Stimulated activated naive CD8-positive, alpha-beta T cell treated with anti-CD3 and anti-CD28 coated beads, Interleukin-15, Interleukin-2, amounts not matched to agents 100 ng/mL and 50 ng/mL, for 24 hours (primary cell): ENCODE data around the gene SERPINB12.

Experiments used
- H3K27ac Mint-ChIP-seq: one replicate; pipeline ENCODE4 v1.8.0; 2021; ENCODE audit warnings: mild to moderate bottlenecking, mixed read lengths
- H3K27me3 Mint-ChIP-seq: one replicate; pipeline ENCODE4 v1.8.0; 2021; ENCODE audit warnings: mixed read lengths
- H3K36me3 Mint-ChIP-seq: one replicate; pipeline ENCODE4 v1.8.0; 2021; ENCODE audit warnings: low read depth, mixed read lengths
- H3K4me1 Mint-ChIP-seq: one replicate; pipeline ENCODE4 v1.8.0; 2021; ENCODE audit warnings: low read depth, mixed read lengths
- H3K4me3 Mint-ChIP-seq: one replicate; pipeline ENCODE4 v1.8.0; 2021; ENCODE audit warnings: mild to moderate bottlenecking, mixed read lengths
- H3K9me3 Mint-ChIP-seq: one replicate; pipeline ENCODE4 v1.8.0; 2021; ENCODE audit warnings: mixed read lengths

The SERPINB12 gene

GRCh38 chr18:63528863-63529492 lies 13.2 kb upstream of the SERPINB12 start:
- no peak overlapping the region for H3K4me3 Mint-ChIP-seq
- H3K27me3 Mint-ChIP-seq, result peaks cover 12% of the 10 kb centered on the region

GRCh38 chr18:63532471-63532870 lies 9.7 kb upstream of the SERPINB12 start:
- no peaks in the 10 kb centered on the region for H3K4me1 Mint-ChIP-seq
- H3K9me3 Mint-ChIP-seq, result no peaks in the 10 kb centered on the region
- no peak overlapping the region for H3K4me3 Mint-ChIP-seq
- H3K36me3 Mint-ChIP-seq, result no peaks in the 10 kb centered on the region
- peaks cover 20% of the 10 kb centered on the region for H3K27me3 Mint-ChIP-seq
- H3K27ac Mint-ChIP-seq, result no peak overlapping the region

More at GRCh38 chr18:63528863-63529492, 13.2 kb upstream of the SERPINB12 start:
- Mint-ChIP-seq H3K9me3 (no peaks in the 10 kb centered on the region), H3K4me1 (no peaks in the 10 kb centered on the region), H3K36me3 (no peaks in the 10 kb centered on the region), H3K27ac (no peak overlapping the region)

DNA sequence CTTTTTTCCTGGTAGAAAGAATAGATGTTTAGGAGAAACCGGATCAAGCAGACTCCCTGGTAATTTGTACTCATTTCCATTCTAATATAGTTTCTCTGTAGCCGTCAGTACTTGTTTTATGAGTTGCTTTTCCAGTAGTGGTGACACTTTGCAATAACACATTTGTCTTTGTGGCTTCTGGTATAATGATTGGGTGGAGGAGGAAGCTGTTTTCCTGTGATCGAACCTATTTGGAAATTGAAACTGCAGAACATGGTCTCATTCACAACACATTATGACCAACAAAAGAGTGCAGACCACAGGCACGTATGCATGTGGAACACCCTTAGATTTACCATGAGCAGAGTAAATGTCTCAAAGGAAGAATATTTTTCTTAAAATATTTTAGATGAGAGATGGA lies 7.6 kb upstream of the SERPINB12 start:
- no peak overlapping the region for H3K4me3 Mint-ChIP-seq

DNA sequence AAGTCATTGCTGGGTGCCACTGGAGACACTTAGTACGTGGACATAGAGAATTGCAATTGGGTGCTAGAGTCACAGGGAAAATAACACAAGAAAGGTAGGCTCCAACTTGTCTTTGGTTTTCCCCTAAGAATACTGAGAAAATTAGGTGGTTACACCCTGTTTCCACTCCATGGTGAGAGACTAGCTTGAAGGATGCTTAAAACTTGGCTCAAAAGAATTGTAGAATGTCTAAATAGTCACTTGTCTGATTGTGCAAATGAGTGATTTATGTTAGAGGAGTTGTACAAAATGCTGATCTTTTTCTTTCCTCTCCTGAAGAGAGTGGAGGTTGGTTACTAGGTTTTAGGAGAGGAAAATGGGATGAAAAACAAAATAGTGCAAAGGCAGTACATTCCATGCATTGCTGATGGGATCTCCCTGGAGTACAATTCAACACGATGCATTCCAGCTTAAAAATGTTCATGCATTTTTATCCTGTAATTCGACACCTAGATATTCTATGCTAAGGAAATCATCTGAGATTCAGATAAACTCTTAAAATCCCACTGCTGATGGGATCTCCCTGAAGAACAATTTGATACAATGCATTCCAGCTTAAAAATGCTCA lies 2.2 kb upstream of the SERPINB12 start:
- H3K36me3 Mint-ChIP-seq, result no peaks in the 10 kb centered on the region
- H3K9me3 Mint-ChIP-seq, result no peaks in the 10 kb centered on the region
- H3K27ac Mint-ChIP-seq, result no peak overlapping the region
- no peak overlapping the region for H3K4me3 Mint-ChIP-seq
- H3K27me3 Mint-ChIP-seq, result peaks cover 20% of the 10 kb centered on the region
- no peaks in the 10 kb centered on the region for H3K4me1 Mint-ChIP-seq

More for the DNA sequence above, 7.6 kb upstream of the SERPINB12 start:
- H3K9me3 Mint-ChIP-seq, result no peaks in the 10 kb centered on the region
- no peaks in the 10 kb centered on the region for H3K4me1 Mint-ChIP-seq
- peaks cover 18% of the 10 kb centered on the region for H3K27me3 Mint-ChIP-seq
- no peak overlapping the region for H3K27ac Mint-ChIP-seq
- no peaks in the 10 kb centered on the region for H3K36me3 Mint-ChIP-seq

DNA sequence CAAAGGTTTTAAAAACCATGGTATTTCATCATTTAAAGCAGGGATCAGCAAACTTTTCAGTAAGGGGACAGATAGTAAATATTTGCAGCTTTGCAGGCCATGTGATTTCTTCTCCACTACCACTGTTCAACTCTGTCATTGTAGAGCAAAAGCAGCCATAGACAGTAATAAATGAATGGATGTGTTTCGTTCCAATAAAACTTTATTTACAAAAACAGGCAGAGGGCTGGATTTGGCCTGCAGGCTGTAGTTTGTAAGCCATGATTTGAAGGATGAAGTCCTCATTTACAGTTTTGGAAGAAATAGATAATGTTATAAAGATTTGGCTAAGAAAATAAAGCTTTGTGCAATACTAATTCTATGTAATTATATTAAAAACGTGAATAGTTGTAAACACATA lies 1.8 kb downstream of the SERPINB12 start:
- H3K27ac Mint-ChIP-seq, result no peak overlapping the region
- H3K27me3 Mint-ChIP-seq, result peaks cover 29% of the 10 kb centered on the region
- no peaks in the 10 kb centered on the region for H3K36me3 Mint-ChIP-seq
- no peaks in the 10 kb centered on the region for H3K9me3 Mint-ChIP-seq
- no peak overlapping the region for H3K4me3 Mint-ChIP-seq
- H3K4me1 Mint-ChIP-seq, result no peaks in the 10 kb centered on the region

- Mint-ChIP-seq H3K9me3 (no peaks in the 10 kb centered on the region), H3K27me3 (peaks cover 26% of the 10 kb centered on the region), H3K4me3 (no peak overlapping the region), H3K36me3 (no peaks in the 10 kb centered on the region), H3K4me1 (no peaks in the 10 kb centered on the region), H3K27ac (no peak overlapping the region)
Observed at GRCh38 chr18:63545000-63545399, 2.8 kb downstream of the SERPINB12 start.

GRCh38 chr18:63550068-63550467 lies 7.9 kb downstream of the SERPINB12 start:
- H3K27ac Mint-ChIP-seq, result no peak overlapping the region
- H3K9me3 Mint-ChIP-seq, result no peaks in the 10 kb centered on the region
- H3K4me1 Mint-ChIP-seq, result no peaks in the 10 kb centered on the region
- peaks cover 16% of the 10 kb centered on the region for H3K27me3 Mint-ChIP-seq
- H3K4me3 Mint-ChIP-seq, result no peak overlapping the region
- H3K36me3 Mint-ChIP-seq, result no peaks in the 10 kb centered on the region

- H3K27me3 Mint-ChIP-seq, result peaks cover 9% of the 10 kb centered on the region
- H3K27ac Mint-ChIP-seq, result no peak overlapping the region
- no peak overlapping the region for H3K4me3 Mint-ChIP-seq
- no peaks in the 10 kb centered on the region for H3K9me3 Mint-ChIP-seq
- no peaks in the 10 kb centered on the region for H3K36me3 Mint-ChIP-seq
- no peaks in the 10 kb centered on the region for H3K4me1 Mint-ChIP-seq
Observed at GRCh38 chr18:63551769-63552168, 9.6 kb downstream of the SERPINB12 start.

GRCh38 chr18:63552581-63552980 lies 10.4 kb downstream of the SERPINB12 start:
- Mint-ChIP-seq H3K27me3 (peaks cover 9% of the 10 kb centered on the region), H3K27ac (no peak overlapping the region), H3K4me1 (no peaks in the 10 kb centered on the region), H3K36me3 (no peaks in the 10 kb centered on the region), H3K4me3 (no peak overlapping the region), H3K9me3 (no peaks in the 10 kb centered on the region)

DNA sequence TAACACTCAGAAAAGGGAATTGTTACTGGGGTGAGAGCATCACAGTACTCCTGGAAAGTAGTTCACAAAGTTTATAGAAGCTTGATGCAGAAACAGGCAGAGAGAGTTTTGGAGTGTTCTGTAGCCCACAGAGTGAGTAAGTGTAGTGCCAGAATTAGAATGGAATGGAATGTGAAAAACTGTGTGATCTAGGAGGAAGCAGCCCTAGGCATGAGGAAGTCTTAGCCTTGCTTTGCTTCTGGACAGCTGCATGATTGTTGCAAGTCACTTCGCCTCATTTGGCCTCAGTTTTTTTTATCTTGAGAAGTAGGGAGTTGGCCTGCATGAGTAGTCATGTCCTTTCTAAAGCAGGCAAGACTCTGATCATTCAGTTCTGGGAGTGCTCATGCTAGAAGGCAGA lies 10.9 kb downstream of the SERPINB12 start:
- peaks cover 5% of the 10 kb centered on the region for H3K27me3 Mint-ChIP-seq
- H3K9me3 Mint-ChIP-seq, result no peaks in the 10 kb centered on the region
- no peaks in the 10 kb centered on the region for H3K36me3 Mint-ChIP-seq
- H3K4me1 Mint-ChIP-seq, result no peaks in the 10 kb centered on the region
- H3K4me3 Mint-ChIP-seq, result no peak overlapping the region
- H3K27ac Mint-ChIP-seq, result no peak overlapping the region

DNA sequence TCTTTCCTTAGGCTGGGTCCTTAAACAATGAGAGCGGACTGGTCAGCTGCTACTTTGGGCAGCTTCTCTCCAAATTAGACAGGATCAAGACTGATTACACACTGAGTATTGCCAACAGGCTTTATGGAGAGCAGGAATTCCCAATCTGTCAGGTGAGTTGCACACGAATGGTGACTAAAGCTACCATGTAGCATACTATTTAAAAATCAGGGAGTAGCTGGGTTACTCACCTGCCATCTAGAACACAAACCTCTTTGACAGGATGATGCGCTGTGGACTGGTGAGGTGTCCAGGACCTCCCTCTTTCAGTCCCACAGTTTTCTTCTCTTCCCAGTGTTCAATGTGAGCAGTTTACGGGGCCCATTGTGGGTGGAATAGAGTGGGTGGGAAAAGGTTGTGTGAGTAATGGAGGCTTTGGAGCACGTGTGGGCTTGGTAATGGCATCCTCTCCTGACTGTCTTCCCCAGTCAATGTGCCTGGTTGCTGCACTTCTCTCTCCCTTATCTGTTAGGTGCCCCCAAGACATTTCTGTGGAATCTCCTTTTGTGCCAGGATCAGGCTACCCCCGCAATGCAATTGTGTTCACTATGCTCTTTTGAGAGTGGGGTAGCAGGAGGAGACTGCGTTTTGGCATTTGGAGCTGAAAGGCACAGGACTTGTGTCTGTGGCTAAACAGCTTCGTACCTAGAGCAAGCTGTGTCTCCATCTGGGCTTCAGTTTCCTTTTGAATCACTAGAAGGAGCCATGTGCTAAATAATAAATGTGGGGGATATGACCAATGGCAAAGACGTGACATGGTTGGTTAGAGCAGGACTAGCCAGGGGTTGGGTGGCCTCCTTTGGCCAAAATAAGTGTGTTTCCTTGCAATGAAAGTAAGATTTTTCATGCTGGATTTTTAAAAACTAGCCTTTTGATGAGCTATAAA lies 17.7 kb downstream of the SERPINB12 start:
- no peaks in the 10 kb centered on the region for H3K4me1 Mint-ChIP-seq
- no peaks in the 10 kb centered on the region for H3K27me3 Mint-ChIP-seq
- no peak overlapping the region for H3K4me3 Mint-ChIP-seq
- H3K36me3 Mint-ChIP-seq, result no peaks in the 10 kb centered on the region
- H3K27ac Mint-ChIP-seq, result no peak overlapping the region
- no peaks in the 10 kb centered on the region for H3K9me3 Mint-ChIP-seq

GRCh38 chr18:63562284-63562683 lies 20.1 kb downstream of the SERPINB12 start:
- no peaks in the 10 kb centered on the region for H3K36me3 Mint-ChIP-seq
- H3K9me3 Mint-ChIP-seq, result no peaks in the 10 kb centered on the region
- H3K27ac Mint-ChIP-seq, result no peak overlapping the region
- H3K27me3 Mint-ChIP-seq, result no peaks in the 10 kb centered on the region
- no peaks in the 10 kb centered on the region for H3K4me1 Mint-ChIP-seq
- no peak overlapping the region for H3K4me3 Mint-ChIP-seq

- Mint-ChIP-seq H3K9me3 (no peaks in the 10 kb centered on the region), H3K4me3 (no peak overlapping the region), H3K27ac (no peak overlapping the region), H3K36me3 (no peaks in the 10 kb centered on the region), H3K4me1 (no peaks in the 10 kb centered on the region), H3K27me3 (no peaks in the 10 kb centered on the region)
Observed at GRCh38 chr18:63564021-63564420, 21.9 kb downstream of the SERPINB12 start.

DNA sequence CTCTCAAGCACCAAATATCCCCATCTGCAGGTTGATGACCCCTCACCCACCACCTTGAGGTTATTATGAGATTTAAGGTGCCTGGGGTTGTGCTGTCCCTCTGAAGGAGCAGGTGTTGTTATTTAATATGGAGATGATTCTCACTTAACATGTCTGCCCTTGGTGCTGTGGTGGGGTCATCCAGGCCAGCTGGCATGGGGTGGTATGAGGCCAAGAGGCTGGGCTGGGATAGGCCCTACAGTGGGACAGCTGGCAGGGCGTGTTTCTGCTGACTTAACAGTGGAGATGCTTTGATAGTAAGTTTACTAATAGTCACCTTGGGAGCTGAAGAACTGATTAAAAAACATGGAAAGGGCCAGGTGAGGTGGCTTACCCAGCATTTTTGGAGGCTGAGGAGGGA lies 22.4 kb downstream of the SERPINB12 start:
- Mint-ChIP-seq H3K9me3 (no peaks in the 10 kb centered on the region), H3K27ac (no peak overlapping the region), H3K27me3 (no peaks in the 10 kb centered on the region), H3K4me1 (no peaks in the 10 kb centered on the region), H3K36me3 (no peaks in the 10 kb centered on the region), H3K4me3 (no peak overlapping the region)

DNA sequence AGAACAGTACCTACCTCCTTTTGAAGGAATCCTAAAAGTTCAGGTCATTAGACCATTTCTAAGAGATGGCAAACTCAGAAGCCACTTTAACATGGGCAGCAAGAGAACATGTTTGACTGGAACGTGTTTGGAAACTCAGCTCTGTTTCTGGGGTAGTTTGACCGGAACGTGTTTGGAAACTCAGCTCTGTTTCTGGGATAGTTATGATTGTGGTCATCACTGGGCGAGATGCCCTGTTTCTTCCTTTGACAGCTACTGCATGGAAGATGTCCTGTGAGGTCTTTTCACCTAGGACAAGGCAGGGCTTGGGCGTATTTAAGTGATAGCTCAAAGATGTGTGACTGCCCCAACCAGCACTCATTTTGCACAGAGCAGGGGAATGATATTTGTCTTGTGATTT lies 25.1 kb downstream of the SERPINB12 start:
- H3K27me3 Mint-ChIP-seq, result peaks cover 8% of the 10 kb centered on the region
- H3K27ac Mint-ChIP-seq, result no peak overlapping the region
- H3K36me3 Mint-ChIP-seq, result no peaks in the 10 kb centered on the region
- H3K4me3 Mint-ChIP-seq, result no peak overlapping the region
- no peaks in the 10 kb centered on the region for H3K9me3 Mint-ChIP-seq
- no peaks in the 10 kb centered on the region for H3K4me1 Mint-ChIP-seq
